H1 (cell line): Measurements from ENCODE around the gene DNAJA1. TPM values are rescaled to one million over a fixed set of nuclear protein-coding genes. Genes with fewer than 3 reads are reported as not detected.

ENCODE experiments used
- CTCF ChIA-PET: fragments of 300-600 bp; sonication (Branson Sonifier 250); formaldehyde crosslinking; loops from one replicate; lab custom pipeline; 2021; ENCODE audit not compliant: partially characterized antibody; lab: Charles Lee
- POLR2A ChIA-PET: fragments of 300-600 bp; sonication (Branson Sonifier 250); formaldehyde crosslinking; loops from one replicate; lab custom pipeline; 2021; ENCODE audit warnings: inconsistent platforms; ENCODE audit not compliant: partially characterized antibody; lab: Charles Lee
- DNase-seq, 2 experiments: peaks; one replicate each; pipeline versions ENCODE4 v3.0.0 to v3.0.0-alpha.2; 2010 to 2022; ENCODE audit warnings: low spot score in 2 of 2, low read depth in 1 of 2, mixed read lengths in 1 of 2
- FAIRE-seq: peaks from 2 replicates; lab custom pipeline; 2011; peaks lifted over from hg19 to GRCh38; lab: Jason Lieb, UNC
- H2AFZ ChIP-seq: 2 replicates; pipeline ENCODE4 v1.8.1; 2012; ENCODE audit warnings: low read length, inconsistent platforms
- H2AK5ac ChIP-seq: 2 replicates; pipeline ENCODE4 v1.6.1; 2013; ENCODE audit warnings: low read depth, low read length
- H2BK120ac ChIP-seq: replicated peaks from 2 replicates; pipeline ENCODE3; 2013; ENCODE audit warnings: low read depth, low read length, inconsistent platforms
- H2BK12ac ChIP-seq: 2 replicates; pipeline ENCODE4 v1.6.1; 2013; ENCODE audit warnings: low read depth, low read length
- H2BK15ac ChIP-seq: 2 replicates; pipeline ENCODE4 v1.6.1; 2013; ENCODE audit warnings: low read length
- H2BK20ac ChIP-seq: 2 replicates; pipeline ENCODE4 v1.6.1; 2013; ENCODE audit warnings: low read length
- H2BK5ac ChIP-seq: 2 replicates; pipeline ENCODE4 v1.6.1; 2013; ENCODE audit warnings: low read depth, low read length
- H3K14ac ChIP-seq: 2 replicates; pipeline ENCODE4 v1.6.1; 2013; ENCODE audit warnings: inconsistent platforms; ENCODE audit not compliant: insufficient read length
- H3K18ac ChIP-seq: 2 replicates; pipeline ENCODE4 v1.6.1; 2013; ENCODE audit warnings: low read length; ENCODE audit errors: extremely low read depth
- H3K23ac ChIP-seq: 2 replicates; pipeline ENCODE4 v1.6.1; 2013; ENCODE audit warnings: inconsistent platforms; ENCODE audit not compliant: insufficient read length
- H3K23me2 ChIP-seq: 2 replicates; pipeline ENCODE4 v1.6.1; 2013; ENCODE audit warnings: low read depth, low read length
- H3K27ac ChIP-seq: 2 replicates; pipeline ENCODE4 v1.6.1; 2011; ENCODE audit warnings: low read depth, low read length, inconsistent platforms
- H3K27me3 ChIP-seq, 4 experiments: replicated peaks in 1 of 4; 1 replicate in 1 of 4; 2 replicates in 3 of 4; pipeline versions ENCODE4 v1.6.1 to v1.8.1; 2011 to 2013; ENCODE audit warnings: low read length in 3 of 4, mild to moderate bottlenecking in 3 of 4, inconsistent platforms in 2 of 4, mixed read lengths in 2 of 4, moderate library complexity in 1 of 4; ENCODE audit not compliant: control insufficient read depth in 3 of 4, insufficient read depth in 3 of 4; ENCODE audit errors: extremely low read depth in 1 of 4
- H3K36me3 ChIP-seq, 4 experiments: 2 replicates each; pipeline versions ENCODE4 v1.6.1 to v1.8.1; 2011 to 2013; ENCODE audit warnings: mild to moderate bottlenecking in 4 of 4, low read length in 3 of 4, moderate library complexity in 2 of 4, control low read depth in 1 of 4, inconsistent platforms in 1 of 4; ENCODE audit not compliant: insufficient read depth in 4 of 4, control insufficient read depth in 2 of 4
- H3K4ac ChIP-seq: replicated peaks from 2 replicates; pipeline ENCODE3; 2013; ENCODE audit warnings: low read length, low read depth, mixed read lengths, inconsistent platforms; ENCODE audit not compliant: insufficient read length
- H3K4me1 ChIP-seq, 4 experiments: replicated peaks in 1 of 4; 1 replicate in 1 of 4; 2 replicates in 3 of 4; pipeline versions ENCODE4 v1.6.1 to v1.8.1; 2011 to 2013; ENCODE audit warnings: low read length in 3 of 4, inconsistent platforms in 2 of 4, mixed read lengths in 1 of 4; ENCODE audit not compliant: insufficient read depth in 4 of 4, control insufficient read depth in 3 of 4
- H3K4me2 ChIP-seq, 2 experiments: 2 replicates each; pipeline versions ENCODE4 v1.6.1 to v1.8.1; 2011 to 2013; ENCODE audit warnings: low read depth in 2 of 2, low read length in 2 of 2, control low read depth in 1 of 2, inconsistent platforms in 1 of 2, mild to moderate bottlenecking in 1 of 2; ENCODE audit not compliant: insufficient read depth in 1 of 2
- H3K4me3 ChIP-seq, 4 experiments: fragments of 200-600, 300-600 bp in 1 of 4; sonication (generic), shearing (Covaris generic), sonication (Bioruptor Twin) in 1 of 4; 2 replicates each; pipeline versions ENCODE4 v1.5.1 to v1.8.1; 2011 to 2016; ENCODE audit warnings: low read length in 4 of 4, low read depth in 3 of 4, control low read depth in 2 of 4, inconsistent platforms in 2 of 4, mild to moderate bottlenecking in 2 of 4, mixed read lengths in 1 of 4, moderate library complexity in 1 of 4; ENCODE audit not compliant: insufficient read depth in 2 of 4; ENCODE audit errors: extremely low read depth in 1 of 4
- H3K56ac ChIP-seq: replicated peaks from 2 replicates; pipeline ENCODE3; 2013; ENCODE audit warnings: low read depth, mild to moderate bottlenecking, mixed read lengths, low read length, inconsistent platforms; ENCODE audit not compliant: insufficient read length
- H3K79me1 ChIP-seq: 2 replicates; pipeline ENCODE4 v1.6.1; 2013; ENCODE audit warnings: low read depth, low read length, control low read depth
- H3K79me2 ChIP-seq, 2 experiments: 2 replicates each; pipeline versions ENCODE4 v1.6.1 to v1.8.1; 2012 to 2013; ENCODE audit warnings: low read length in 2 of 2, mild to moderate bottlenecking in 2 of 2, inconsistent platforms in 1 of 2; ENCODE audit not compliant: insufficient read depth in 2 of 2, control insufficient read depth in 1 of 2
- H3K9ac ChIP-seq, 4 experiments: replicated peaks in 1 of 4; 1 replicate in 1 of 4; 2 replicates in 3 of 4; pipeline versions ENCODE4 v1.6.1 to v1.8.1; 2011 to 2013; ENCODE audit warnings: low read depth in 3 of 4, low read length in 3 of 4, control low read depth in 2 of 4, mild to moderate bottlenecking in 2 of 4, moderate library complexity in 2 of 4, inconsistent platforms in 1 of 4; ENCODE audit errors: extremely low read depth in 1 of 4
- H3K9me3 ChIP-seq, 2 experiments: 2 replicates each; pipeline versions ENCODE4 v1.6.1 to v1.8.1; 2012 to 2013; ENCODE audit warnings: mild to moderate bottlenecking in 2 of 2, moderate library complexity in 2 of 2, control low read depth in 1 of 2, inconsistent platforms in 1 of 2, low read depth in 1 of 2, low read length in 1 of 2, mixed read lengths in 1 of 2; ENCODE audit not compliant: insufficient read depth in 2 of 2
- H4K20me1 ChIP-seq, 2 experiments: replicated peaks in 1 of 2; 2 replicates each; pipeline versions ENCODE3 to v1.8.1; 2011 to 2013; ENCODE audit warnings: inconsistent platforms in 2 of 2, low read length in 2 of 2, mild to moderate bottlenecking in 1 of 2; ENCODE audit not compliant: insufficient read depth in 2 of 2, control insufficient read depth in 1 of 2
- H4K5ac ChIP-seq: 2 replicates; pipeline ENCODE4 v1.6.1; 2013; ENCODE audit warnings: low read length, low read depth, mixed read lengths, inconsistent platforms; ENCODE audit not compliant: insufficient read length
- H4K8ac ChIP-seq: 2 replicates; pipeline ENCODE4 v1.8.0; 2013; ENCODE audit warnings: mild to moderate bottlenecking, moderate library complexity, low read length, inconsistent platforms; ENCODE audit not compliant: insufficient read depth; ENCODE audit errors: extremely low read depth
- H4K91ac ChIP-seq: replicated peaks from 2 replicates; pipeline ENCODE3; 2013; ENCODE audit warnings: low read length, mixed read lengths, inconsistent platforms; ENCODE audit not compliant: insufficient read length
- CREB1 ChIP-seq: IDR thresholded peaks from 2 replicates; pipeline ENCODE4 v1.6.1; 2012; ENCODE audit warnings: inconsistent platforms
- CTBP2 ChIP-seq: IDR thresholded peaks from 2 replicates; pipeline ENCODE4 v1.7.0; 2011; ENCODE audit warnings: borderline replicate concordance, mild to moderate bottlenecking, moderate library complexity, mixed read lengths, low read length; ENCODE audit not compliant: insufficient read depth, insufficient read length
- GTF2F1 ChIP-seq: IDR thresholded peaks from 2 replicates; pipeline ENCODE4 v1.6.1; 2012; ENCODE audit warnings: low read depth, low read length, improper control_type of control experiment, borderline replicate concordance
- HDAC6 ChIP-seq: IDR thresholded peaks from one replicate; pipeline ENCODE4 v1.7.1; 2012; ENCODE audit warnings: low read depth, mild to moderate bottlenecking, inconsistent platforms, low read length, moderate library complexity
- JUN ChIP-seq: IDR thresholded peaks from 2 replicates; pipeline ENCODE4 v1.6.1; 2011; ENCODE audit warnings: low read depth, mild to moderate bottlenecking, improper control_type of control experiment, low read length
- KDM4A ChIP-seq: IDR thresholded peaks from one replicate; pipeline ENCODE4 v1.7.1; 2012; ENCODE audit warnings: low read depth, mild to moderate bottlenecking, moderate library complexity, low read length, inconsistent platforms; ENCODE audit not compliant: severe bottlenecking
- MAX ChIP-seq: IDR thresholded peaks from 2 replicates; pipeline ENCODE4 v1.6.1; 2012; ENCODE audit warnings: inconsistent platforms
- POLR2A ChIP-seq, 2 experiments: IDR thresholded peaks; 1 replicate in 1 of 2; 2 replicates in 1 of 2; pipeline ENCODE4 v1.6.1; 2011; ENCODE audit warnings: low read depth in 2 of 2, low read length in 2 of 2, mild to moderate bottlenecking in 2 of 2; ENCODE audit errors: control extremely low read depth in 1 of 2
- POLR2AphosphoS5 ChIP-seq: IDR thresholded peaks from 2 replicates; pipeline ENCODE4 v1.6.1; 2011; ENCODE audit warnings: low read depth, low read length
- RXRA ChIP-seq: IDR thresholded peaks from 2 replicates; pipeline ENCODE4 v1.6.1; 2011; ENCODE audit warnings: low read depth, mild to moderate bottlenecking, low read length, moderate library complexity; ENCODE audit not compliant: insufficient read depth
- SIX5 ChIP-seq: IDR thresholded peaks from 2 replicates; pipeline ENCODE4 v1.6.1; 2011; ENCODE audit warnings: mild to moderate bottlenecking, low read depth, low read length
- TCF12 ChIP-seq: IDR thresholded peaks from 2 replicates; pipeline ENCODE4 v1.6.1; 2011; ENCODE audit warnings: low read depth, mild to moderate bottlenecking, low read length
- WGBS, 2 experiments: shearing (Covaris generic) in 1 of 2; methylation state at CpG; one replicate each; pipeline versions ENCODE4 v1.1.6 to v1.1.7; 2013 to 2015; ENCODE audit warnings: low lambda C conversion rate in 2 of 2, mixed read lengths in 2 of 2, inconsistent platforms in 1 of 2, low coverage in 1 of 2, missing lambda C conversion rate in 1 of 2; ENCODE audit not compliant: insufficient replicate concordance in 2 of 2, insufficient coverage in 1 of 2, insufficient read length in 1 of 2; ENCODE audit errors: extremely low coverage in 1 of 2, missing lambda C conversion rate in 1 of 2; 5-methylcytosine and 5-hydroxymethylcytosine counted together
- polyA plus RNA-seq, 7 experiments: library from polyadenylated mRNA; depleted of rRNA in 3 of 7; stranded (reverse) in 5 of 7; unstranded in 2 of 7; fragments of >200 nt in 5 of 7; fragments of 200-250 nt in 2 of 7; gene quantifications; 1 replicate in 5 of 7; 2 replicates in 1 of 7; 4 replicates in 1 of 7; pipeline versions ENCODE4 v1.2.1 to v1.2.3, GENCODE V29; 2011 to 2013; ENCODE audit warnings: missing spikeins in 2 of 7, mixed read lengths in 2 of 7
- total RNA-seq: library from RNA; stranded (reverse); fragmentation: NEBNext Ultra II Directional; extraction: Animal tissue kit (Norgen Biotek cat#: 25700); gene quantifications from 2 replicates; pipeline ENCODE4 v1.2.1, GENCODE V29; 2021
- TF ChIP-seq, protein P1 (sequence below): IDR thresholded peaks from 2 replicates; pipeline ENCODE4 v1.6.1; 2011; ENCODE audit warnings: low read length, improper control_type of control experiment

The DNAJA1 gene
- total and polyA plus RNA-seq, 2 of the 8 experiments (the other 6 are each of a cell fraction or from before 2014, with no cell fraction given): 54.4 to 159 TPM

DNA sequence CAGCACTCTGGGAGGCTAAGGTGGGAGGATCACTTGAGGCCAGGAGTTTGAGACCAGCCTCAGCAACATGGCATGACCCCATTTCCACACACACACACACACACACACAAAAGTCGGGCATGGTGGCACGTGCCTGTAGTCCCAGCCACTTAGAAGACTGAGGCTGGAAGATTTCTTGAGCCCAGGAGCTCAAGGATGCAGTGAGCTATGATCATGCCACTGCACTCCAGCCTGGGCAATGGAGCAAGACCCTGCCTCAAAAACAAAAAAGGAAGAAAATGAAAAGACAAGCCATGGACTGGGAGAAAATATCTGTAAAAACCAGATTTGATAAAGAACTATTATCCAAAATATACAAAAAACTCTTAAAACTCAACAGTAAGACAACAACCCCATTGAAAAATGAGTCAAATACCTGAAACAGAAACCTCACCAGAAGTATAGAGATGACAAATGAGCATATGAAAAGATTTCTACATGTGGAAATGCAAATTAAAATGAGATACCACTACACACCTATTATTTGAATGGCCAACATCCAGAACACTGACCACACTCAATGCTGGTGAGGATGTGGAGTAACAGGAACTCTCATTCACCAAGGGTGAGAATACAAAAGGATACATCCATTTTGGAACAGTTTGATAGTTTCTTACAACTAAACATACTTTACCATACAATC, 24.7 kb downstream of the DNAJA1 start:
- no peak overlapping the region for H3K27ac ChIP-seq
- H2BK15ac ChIP-seq: no peak overlapping the region
- no peak for DNase-seq
- no peak overlapping the region for H3K4ac ChIP-seq
- no peak overlapping the region for H2BK120ac ChIP-seq
- no peak overlapping the region for H2BK5ac ChIP-seq
- H3K79me1 ChIP-seq: no peaks in the 10 kb centered on the region
- no peaks in the 10 kb centered on the region for H3K79me2 ChIP-seq
- no peak overlapping the region for H3K14ac ChIP-seq
- H3K4me2 ChIP-seq: no peak overlapping the region
- H4K91ac ChIP-seq: no peak overlapping the region
- no peak overlapping the region for H2AFZ ChIP-seq
- no peaks in the 10 kb centered on the region for H3K9me3 ChIP-seq
- no peak overlapping the region for H3K18ac ChIP-seq
- H2BK12ac ChIP-seq: no peak overlapping the region
- H3K36me3 ChIP-seq: peaks cover 4 to 39% (median 24%) of the 10 kb centered on the region in 4 experiments
- 82% methylated on average over 2 of the region's 2 CpGs; no CpG with 5 or more reads in 1 of the 2 experiments for WGBS, 2 experiments
- POLR2A ChIA-PET: interaction anchor here (1.7 to 2.2 kb wide), 2 partner anchors 23 to 25 kb away, joined by 4 to 11 read pairs; partner anchors contain the start of gene DNAJA1
- no peak overlapping the region for H2AK5ac ChIP-seq
- H3K23ac ChIP-seq: no peak overlapping the region
- H2BK20ac ChIP-seq: no peak overlapping the region
- H3K4me3 ChIP-seq: no peak overlapping the region
- no peak overlapping the region for H3K9ac ChIP-seq
- H4K20me1 ChIP-seq: peaks cover 0 to 5% of the 10 kb centered on the region in 2 experiments
- CTCF ChIA-PET: no interaction called here
- TF ChIP-seq, protein P1, sequence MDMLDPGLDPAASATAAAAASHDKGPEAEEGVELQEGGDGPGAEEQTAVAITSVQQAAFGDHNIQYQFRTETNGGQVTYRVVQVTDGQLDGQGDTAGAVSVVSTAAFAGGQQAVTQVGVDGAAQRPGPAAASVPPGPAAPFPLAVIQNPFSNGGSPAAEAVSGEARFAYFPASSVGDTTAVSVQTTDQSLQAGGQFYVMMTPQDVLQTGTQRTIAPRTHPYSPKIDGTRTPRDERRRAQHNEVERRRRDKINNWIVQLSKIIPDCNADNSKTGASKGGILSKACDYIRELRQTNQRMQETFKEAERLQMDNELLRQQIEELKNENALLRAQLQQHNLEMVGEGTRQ: no peak
- TF ChIP-seq POLR2AphosphoS5: no peak
- no peak for TF ChIP-seq SIX5
- no peak for TF ChIP-seq CTBP2
- TF ChIP-seq TCF12: no peak
- TF ChIP-seq RXRA: no peak
- no peak for TF ChIP-seq KDM4A
- TF ChIP-seq GTF2F1: no peak
- no peak for TF ChIP-seq POLR2A (IDR thresholded peaks at IDR 0.05; ENCODE audit: control extremely low read depth in 1 of 2, low read depth in 2 of 2, low read length in 2 of 2)
- no peak for TF ChIP-seq CREB1
- TF ChIP-seq MAX: no peak
- TF ChIP-seq JUN: no peak
- no peak for TF ChIP-seq HDAC6
- no peaks in the 10 kb centered on the region for H3K23me2 ChIP-seq
- FAIRE-seq: no peak
- no peak overlapping the region for H3K56ac ChIP-seq
- H3K27me3 ChIP-seq: no peaks in the 10 kb centered on the region
- no peaks in the 10 kb centered on the region for H3K4me1 ChIP-seq
- no peak overlapping the region for H4K8ac ChIP-seq
- no peak overlapping the region for H4K5ac ChIP-seq
